Mammary epithelial cell (primary cell): ENCODE measurements around the gene GABRP.
A peak's percentile ranks its signal among the peaks of the same experiment; 100 is the strongest.

Source experiments
- EZH2 ChIP-seq: IDR thresholded peaks from 2 replicates; pipeline ENCODE4 v1.6.1; 2012; ENCODE audit warnings: low read length, inconsistent platforms, borderline replicate concordance
- TF ChIP-seq, protein P1 (sequence below), 2 donors: IDR thresholded peaks in 1 of 2; conservative IDR thresholded peaks in 1 of 2; 2 replicates each; pipeline ENCODE4 v1.5.1; 2011 to 2012; ENCODE audit warnings: inconsistent platforms in 2 of 2, low read length in 2 of 2, mild to moderate bottlenecking in 2 of 2, control low read depth in 1 of 2, low read depth in 1 of 2; ENCODE audit not compliant: insufficient read depth in 1 of 2; ENCODE audit errors: extremely low read depth in 1 of 2

DNA sequence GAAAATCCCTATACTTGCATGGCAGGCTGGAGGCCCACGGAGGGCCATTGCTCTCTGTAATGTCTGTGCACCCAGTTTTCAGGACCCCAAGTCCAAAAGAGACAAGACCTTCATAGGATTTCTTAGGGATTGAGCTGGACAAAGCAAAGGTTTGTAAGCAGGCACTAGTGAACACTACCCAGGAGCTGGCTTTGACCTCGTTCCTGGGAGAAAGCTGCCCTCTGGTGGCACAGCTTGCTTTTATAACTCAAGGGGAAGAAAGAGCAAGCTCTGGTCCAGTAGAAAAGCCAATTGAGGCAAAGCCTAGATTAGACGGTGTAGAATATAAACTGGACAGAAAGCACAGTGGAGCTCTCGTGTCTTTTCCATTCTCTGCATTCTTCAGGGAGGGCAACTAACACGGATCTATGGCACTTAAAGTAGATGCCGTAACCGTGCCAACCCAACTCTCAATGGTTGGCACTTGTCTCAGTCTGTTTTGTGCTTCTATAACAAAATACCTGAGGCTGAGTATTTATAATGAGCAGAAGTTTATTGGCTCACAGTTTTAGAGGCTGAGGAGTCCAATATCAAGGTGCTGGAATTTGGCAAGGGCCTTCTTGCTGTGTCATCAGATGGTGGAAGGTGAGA lies 7.9 kb downstream of the GABRP start:
- TF ChIP-seq, protein P1, sequence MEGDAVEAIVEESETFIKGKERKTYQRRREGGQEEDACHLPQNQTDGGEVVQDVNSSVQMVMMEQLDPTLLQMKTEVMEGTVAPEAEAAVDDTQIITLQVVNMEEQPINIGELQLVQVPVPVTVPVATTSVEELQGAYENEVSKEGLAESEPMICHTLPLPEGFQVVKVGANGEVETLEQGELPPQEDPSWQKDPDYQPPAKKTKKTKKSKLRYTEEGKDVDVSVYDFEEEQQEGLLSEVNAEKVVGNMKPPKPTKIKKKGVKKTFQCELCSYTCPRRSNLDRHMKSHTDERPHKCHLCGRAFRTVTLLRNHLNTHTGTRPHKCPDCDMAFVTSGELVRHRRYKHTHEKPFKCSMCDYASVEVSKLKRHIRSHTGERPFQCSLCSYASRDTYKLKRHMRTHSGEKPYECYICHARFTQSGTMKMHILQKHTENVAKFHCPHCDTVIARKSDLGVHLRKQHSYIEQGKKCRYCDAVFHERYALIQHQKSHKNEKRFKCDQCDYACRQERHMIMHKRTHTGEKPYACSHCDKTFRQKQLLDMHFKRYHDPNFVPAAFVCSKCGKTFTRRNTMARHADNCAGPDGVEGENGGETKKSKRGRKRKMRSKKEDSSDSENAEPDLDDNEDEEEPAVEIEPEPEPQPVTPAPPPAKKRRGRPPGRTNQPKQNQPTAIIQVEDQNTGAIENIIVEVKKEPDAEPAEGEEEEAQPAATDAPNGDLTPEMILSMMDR (conservative IDR thresholded peaks at IDR 0.05 in 1 of 2, IDR thresholded peaks at IDR 0.05 in 1 of 2; ENCODE audit: extremely low read depth in 1 of 2, insufficient read depth in 1 of 2, low read depth in 1 of 2, low read length in 2 of 2): peak; percentile 47 to 68
- no peak for TF ChIP-seq EZH2
